Measurements from ENCODE around the gene LAMTOR3. TPM values are rescaled to one million over a fixed set of nuclear protein-coding genes. Genes with fewer than 3 reads are reported as not detected.

Gene LAMTOR3
- total RNA-seq, 2 donors from 2014 or later, result 45.6 to 67.2 TPM

DNA sequence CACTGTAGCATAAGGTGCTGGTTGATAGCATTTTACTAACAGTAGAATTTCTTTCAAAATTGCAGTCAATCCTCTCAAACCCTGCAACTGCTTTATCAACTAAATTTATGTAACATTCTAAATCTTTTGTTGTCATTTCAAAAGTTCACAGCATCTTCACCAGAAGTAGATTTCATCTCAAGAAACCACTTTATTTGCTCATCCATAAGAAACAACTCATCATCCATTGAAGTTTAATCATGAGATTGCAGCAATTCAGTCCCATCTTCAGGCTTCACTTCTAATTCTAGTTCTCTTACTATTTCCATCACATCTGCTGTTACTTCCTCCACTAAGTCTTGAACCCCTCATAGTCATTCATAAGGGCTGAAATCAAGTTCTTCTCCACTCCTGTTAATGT is 21.7 kb downstream of the LAMTOR3 start:
- H3K9ac ChIP-seq (ENCODE audit: low read depth in 2 of 2, low read length in 2 of 2), result no peak overlapping the region
- intact Hi-C loops (cut with DNase I), result no loop called here
- no peaks in the 10 kb centered on the region for H3K9me3 ChIP-seq
- H3K27ac ChIP-seq, result no peak overlapping the region
- no peak overlapping the region for H3K4me3 ChIP-seq
- DNase-seq, result no peak
- H3K4me1 ChIP-seq, result no peaks in the 10 kb centered on the region
- no peaks in the 10 kb centered on the region for H3K36me3 ChIP-seq
- H3K27me3 ChIP-seq, result no peaks in the 10 kb centered on the region
- TF ChIP-seq, protein P1, sequence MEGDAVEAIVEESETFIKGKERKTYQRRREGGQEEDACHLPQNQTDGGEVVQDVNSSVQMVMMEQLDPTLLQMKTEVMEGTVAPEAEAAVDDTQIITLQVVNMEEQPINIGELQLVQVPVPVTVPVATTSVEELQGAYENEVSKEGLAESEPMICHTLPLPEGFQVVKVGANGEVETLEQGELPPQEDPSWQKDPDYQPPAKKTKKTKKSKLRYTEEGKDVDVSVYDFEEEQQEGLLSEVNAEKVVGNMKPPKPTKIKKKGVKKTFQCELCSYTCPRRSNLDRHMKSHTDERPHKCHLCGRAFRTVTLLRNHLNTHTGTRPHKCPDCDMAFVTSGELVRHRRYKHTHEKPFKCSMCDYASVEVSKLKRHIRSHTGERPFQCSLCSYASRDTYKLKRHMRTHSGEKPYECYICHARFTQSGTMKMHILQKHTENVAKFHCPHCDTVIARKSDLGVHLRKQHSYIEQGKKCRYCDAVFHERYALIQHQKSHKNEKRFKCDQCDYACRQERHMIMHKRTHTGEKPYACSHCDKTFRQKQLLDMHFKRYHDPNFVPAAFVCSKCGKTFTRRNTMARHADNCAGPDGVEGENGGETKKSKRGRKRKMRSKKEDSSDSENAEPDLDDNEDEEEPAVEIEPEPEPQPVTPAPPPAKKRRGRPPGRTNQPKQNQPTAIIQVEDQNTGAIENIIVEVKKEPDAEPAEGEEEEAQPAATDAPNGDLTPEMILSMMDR (IDR thresholded peaks at IDR 0.05), result no peak

DNA sequence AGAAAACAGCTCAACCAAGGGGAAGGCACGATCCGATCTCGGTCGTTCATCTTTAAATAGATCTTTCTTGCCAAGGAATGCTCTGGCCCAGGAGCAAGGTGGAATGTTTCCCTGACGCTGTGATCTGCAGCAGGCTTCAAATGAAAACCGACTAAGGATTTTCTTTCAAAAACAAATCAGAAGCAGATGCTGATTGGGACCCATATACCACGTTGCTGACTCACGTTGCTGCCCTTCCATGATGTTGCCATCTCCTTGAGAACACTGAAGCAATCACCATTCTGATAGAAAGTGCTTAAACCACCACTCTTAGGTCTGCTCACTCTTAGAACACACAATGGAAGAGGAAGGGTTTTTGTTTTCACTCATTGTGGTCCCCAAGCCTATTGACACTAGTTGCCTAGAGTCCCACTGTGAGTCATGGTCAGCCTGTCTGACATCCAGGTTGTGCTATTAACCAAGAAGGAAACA is 26.1 kb downstream of the LAMTOR3 start:
- Histone ChIP-seq H3K4me3 (no peak overlapping the region), H3K27me3 (no peaks in the 10 kb centered on the region), H3K9ac (ENCODE audit: low read depth in 2 of 2, low read length in 2 of 2) (no peak overlapping the region), H3K4me1 (no peaks in the 10 kb centered on the region), H3K9me3 (no peaks in the 10 kb centered on the region), H3K27ac (no peak overlapping the region), H3K36me3 (no peaks in the 10 kb centered on the region)
- DNase-seq, result no peak
- TF ChIP-seq, protein P1 (IDR thresholded peaks at IDR 0.05), result no peak
- intact Hi-C loops (cut with DNase I), result no loop called here

- Histone ChIP-seq H3K9me3 (no peaks in the 10 kb centered on the region), H3K27me3 (no peaks in the 10 kb centered on the region), H3K4me1 (no peaks in the 10 kb centered on the region), H3K36me3 (no peaks in the 10 kb centered on the region), H3K9ac (ENCODE audit: low read depth in 2 of 2, low read length in 2 of 2) (no peak overlapping the region), H3K27ac (no peak overlapping the region), H3K4me3 (no peak overlapping the region)
- DNase-seq, result no peak
- intact Hi-C loops (cut with DNase I), result no loop called here
- TF ChIP-seq, protein P1 (IDR thresholded peaks at IDR 0.05), result no peak
Observed at GRCh38 chr4:99863804-99864203, 30.4 kb downstream of the LAMTOR3 start.

GRCh38 chr4:99861120-99861905 is 32.9 kb downstream of the LAMTOR3 start:
- H3K4me3 ChIP-seq, result no peak overlapping the region
- H3K9me3 ChIP-seq, result no peaks in the 10 kb centered on the region
- H3K4me1 ChIP-seq, result no peaks in the 10 kb centered on the region
- H3K9ac ChIP-seq (ENCODE audit: low read depth in 2 of 2, low read length in 2 of 2), result no peak overlapping the region
- intact Hi-C loops (cut with DNase I), result no loop called here
- H3K27ac ChIP-seq, result no peak overlapping the region
- DNase-seq, result no peak
- TF ChIP-seq, protein P1 (IDR thresholded peaks at IDR 0.05), result no peak
- H3K27me3 ChIP-seq, result no peaks in the 10 kb centered on the region
- H3K36me3 ChIP-seq, result no peaks in the 10 kb centered on the region

- TF ChIP-seq, protein P1 (IDR thresholded peaks at IDR 0.05), result no peak
- H3K36me3 ChIP-seq, result no peaks in the 10 kb centered on the region
- H3K27ac ChIP-seq, result no peak overlapping the region
- intact Hi-C loops (cut with DNase I), result no loop called here
- H3K27me3 ChIP-seq, result no peaks in the 10 kb centered on the region
- H3K4me3 ChIP-seq, result no peak overlapping the region
- H3K4me1 ChIP-seq, result no peaks in the 10 kb centered on the region
- H3K9me3 ChIP-seq, result no peaks in the 10 kb centered on the region
- no peak for DNase-seq
- no peak overlapping the region for H3K9ac ChIP-seq (ENCODE audit: low read depth in 2 of 2, low read length in 2 of 2)
Observed at GRCh38 chr4:99860521-99860920, 33.7 kb downstream of the LAMTOR3 start.
